Effector CD8-positive, alpha-beta T cell (primary cell): ENCODE data around the gene OCA2.

ENCODE experiments used
- DNase-seq: peaks from one replicate; lab custom pipeline; 2025; lab: John Stamatoyannopoulos, UW

OCA2 gene

DNA sequence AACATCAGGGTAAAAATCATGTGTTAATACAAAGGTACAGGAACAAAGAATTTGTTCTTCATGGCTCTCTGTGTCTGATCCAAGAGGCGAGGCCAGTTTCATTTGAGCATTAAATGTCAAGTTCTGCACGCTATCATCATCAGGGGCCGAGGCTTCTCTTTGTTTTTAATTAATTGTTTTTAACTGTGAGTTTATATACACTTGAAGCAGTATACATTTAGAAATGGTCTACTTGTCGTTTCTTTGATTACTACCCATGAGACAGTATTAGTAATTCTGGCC is 21.2 kb upstream of the OCA2 start:
- DNase-seq, result no peak

DNA sequence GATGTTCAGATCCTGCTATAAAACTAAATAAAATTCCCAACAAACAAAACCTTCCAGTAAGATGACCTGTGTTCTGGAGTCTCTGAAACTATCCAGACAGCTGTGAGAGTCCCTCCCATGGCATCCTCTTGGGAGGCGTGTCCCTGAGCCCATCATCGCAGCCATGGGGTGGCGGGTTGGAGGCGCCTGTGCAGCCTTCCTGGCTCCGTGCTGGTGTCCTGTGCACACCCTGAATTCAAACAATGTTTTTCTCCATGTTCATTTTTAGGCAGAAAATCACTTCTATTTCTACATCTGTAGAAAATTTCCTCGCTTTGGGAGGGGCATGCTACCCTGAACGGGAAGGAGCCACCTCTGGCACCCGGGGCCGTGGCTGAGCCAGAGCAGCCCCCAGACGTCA is 19.4 kb upstream of the OCA2 start:
- DNase-seq, result no peak

DNA sequence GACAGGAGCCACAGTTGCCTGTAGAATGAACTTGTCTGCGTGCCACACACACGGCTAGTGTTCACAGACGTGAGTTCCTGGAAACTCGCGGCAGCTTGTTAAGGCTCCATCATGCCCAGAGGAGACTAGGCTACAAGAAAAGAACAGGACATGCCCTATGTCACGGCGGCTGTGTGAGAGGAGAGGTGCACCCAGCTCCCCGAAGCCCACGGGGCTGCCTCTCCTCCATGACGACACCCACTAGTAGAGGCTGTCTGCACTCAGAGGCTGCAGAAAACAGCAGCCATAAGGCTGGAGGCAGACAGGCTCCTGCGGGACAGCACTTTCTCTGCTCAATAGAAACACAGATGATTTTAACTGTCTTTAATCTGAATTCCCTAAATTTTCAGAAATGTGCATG is 19.0 kb upstream of the OCA2 start:
- DNase-seq, result no peak

GRCh38 chr15:28117432-28117990 is 18.4 kb upstream of the OCA2 start:
- no peak for DNase-seq

GRCh38 chr15:28116521-28117431 is 17.7 kb upstream of the OCA2 start:
- DNase-seq, result no peak

DNA sequence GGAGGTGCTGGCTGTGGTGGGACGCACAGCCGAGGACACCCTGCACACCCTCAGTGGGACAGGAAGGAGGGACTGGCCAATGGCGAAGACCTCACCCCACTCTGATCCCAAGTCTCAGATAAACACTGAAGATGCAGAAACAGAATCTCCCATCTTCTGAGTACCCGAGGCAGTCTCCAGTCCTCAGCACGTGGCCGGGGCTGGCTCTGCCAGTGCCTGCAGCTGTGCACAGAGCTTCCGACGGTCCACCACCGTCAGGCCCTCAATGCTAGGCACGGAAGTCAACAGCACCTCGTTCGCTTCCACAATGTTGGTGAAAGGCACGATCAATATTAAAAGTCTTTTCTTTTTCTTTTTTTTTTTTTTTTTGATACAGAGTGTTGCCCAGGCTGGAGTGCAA is 16.8 kb upstream of the OCA2 start:
- DNase-seq, result no peak

DNA sequence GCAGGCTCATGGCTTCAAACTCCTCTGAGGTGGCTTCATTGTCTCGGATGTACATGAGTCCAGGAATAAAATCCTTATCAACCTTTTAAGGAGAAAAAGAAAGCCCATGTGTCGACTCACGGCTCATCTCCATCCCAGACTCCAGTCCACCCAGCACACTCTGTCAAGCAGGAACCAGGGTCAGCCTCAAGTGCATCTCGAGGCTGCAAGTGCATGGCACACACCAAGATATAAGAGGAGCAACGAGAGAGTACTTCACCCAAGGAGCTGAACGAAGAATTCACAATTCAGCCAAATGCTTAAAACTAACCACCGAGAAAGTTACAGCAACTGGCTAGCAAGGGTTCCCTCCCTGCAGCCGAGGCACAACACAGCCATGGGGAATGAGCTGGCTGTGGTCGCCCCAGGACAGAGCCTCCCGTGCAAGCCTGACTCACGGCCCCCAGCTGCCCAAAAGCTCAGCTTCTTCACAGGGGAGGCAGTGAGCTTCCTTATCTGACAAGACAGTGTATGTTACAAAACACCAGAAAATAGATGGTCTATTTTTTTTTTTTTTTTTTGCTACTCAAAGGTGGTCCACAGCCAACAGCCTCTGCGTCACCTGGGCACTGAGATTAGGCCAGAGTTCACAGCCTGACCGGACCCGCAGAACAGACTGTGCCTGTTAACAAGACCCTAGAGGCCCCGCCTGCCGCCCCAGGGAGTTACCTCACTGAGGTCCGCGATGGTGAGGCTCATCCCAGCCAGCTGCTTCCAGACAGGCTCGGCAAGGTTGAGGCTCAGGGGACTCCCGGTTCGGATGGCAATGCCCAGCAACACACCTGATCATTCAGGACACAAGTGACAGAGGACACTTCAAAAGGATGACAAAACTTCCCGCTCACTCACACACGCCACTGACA is 15.9 kb upstream of the OCA2 start:
- no peak for DNase-seq

DNA sequence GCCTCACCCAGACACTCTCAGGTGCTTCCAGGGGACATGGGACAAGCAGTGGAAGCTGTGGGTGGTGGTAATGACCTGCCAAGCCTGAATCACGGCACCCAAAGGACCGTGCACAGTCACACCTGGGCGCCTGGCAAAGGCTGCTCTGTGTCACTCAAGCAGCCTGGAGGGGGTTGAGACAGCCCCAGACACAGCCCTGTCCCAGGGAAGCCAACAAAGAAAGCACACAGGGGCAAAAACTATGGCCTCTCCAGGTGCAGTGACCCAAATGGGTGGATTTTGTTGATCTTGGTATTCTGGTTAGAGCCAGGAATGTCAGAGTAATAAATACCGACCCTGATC is 15.0 kb upstream of the OCA2 start:
- no peak for DNase-seq

DNA sequence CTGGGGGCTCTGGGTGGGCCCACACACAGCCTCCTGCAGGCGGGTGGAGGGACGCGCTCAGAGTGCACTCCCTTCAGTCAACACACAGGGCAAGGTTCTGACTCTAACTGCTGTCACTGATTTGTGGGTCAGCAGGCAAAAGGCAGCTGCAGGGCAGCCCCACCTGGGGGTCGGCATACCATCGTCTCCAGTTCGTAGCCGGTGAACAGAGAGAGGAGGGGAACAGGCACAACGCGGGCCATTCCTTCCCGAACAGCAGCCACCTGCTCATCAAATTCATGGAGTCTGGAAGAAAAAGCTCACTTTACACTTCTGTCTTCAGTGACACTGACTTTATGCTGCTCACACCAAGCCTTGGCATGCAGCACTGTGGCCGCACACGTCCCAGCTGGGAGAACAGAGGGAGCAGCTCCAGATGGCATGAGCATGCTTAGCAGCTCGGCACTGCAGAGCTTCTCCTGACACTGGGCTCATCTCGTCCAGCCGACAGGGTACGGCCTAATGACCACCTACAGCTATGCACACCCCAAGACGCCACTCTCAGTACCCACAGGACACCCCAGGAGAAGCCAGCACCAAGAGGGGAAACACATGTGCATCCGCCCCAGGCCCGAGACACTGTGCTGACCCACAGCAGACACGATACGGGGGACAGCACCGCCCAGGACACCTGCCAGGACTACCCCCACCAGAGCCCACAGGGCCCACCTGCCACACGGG is 14.4 kb upstream of the OCA2 start:
- no peak for DNase-seq

- DNase-seq, result no peak
Observed at GRCh38 chr15:28112962-28113361, 13.8 kb upstream of the OCA2 start.

DNA sequence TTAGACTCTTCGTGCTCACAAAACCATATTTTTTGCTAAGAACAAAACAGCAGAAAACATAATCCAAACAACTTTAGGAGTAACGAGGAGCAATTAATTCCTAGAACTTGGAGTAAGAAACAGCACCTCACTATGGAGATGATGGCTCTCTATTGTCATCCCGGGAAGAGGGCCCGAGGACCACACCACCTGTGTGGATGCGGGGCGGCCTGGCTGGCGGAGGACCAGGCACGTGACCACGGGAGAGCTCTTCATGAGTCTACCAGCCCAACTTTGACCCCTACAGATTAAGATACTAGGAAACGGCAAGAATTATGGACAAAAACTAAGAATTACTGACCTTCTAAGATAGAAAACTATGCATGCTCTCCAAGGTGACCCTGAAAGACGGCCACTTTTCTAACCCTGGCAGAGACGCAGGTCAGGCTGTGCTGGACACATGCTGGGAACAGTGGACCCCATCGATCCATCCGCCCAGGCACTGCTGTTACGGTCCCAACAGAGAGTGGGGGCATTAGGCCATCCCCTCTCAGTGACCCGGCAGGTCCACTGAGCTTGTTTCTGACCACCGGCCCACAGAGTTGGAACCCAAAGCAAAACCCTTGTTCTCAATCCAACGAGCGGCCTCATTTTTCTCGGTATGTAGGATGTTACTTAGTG is 13.1 kb upstream of the OCA2 start:
- DNase-seq, result no peak

DNA sequence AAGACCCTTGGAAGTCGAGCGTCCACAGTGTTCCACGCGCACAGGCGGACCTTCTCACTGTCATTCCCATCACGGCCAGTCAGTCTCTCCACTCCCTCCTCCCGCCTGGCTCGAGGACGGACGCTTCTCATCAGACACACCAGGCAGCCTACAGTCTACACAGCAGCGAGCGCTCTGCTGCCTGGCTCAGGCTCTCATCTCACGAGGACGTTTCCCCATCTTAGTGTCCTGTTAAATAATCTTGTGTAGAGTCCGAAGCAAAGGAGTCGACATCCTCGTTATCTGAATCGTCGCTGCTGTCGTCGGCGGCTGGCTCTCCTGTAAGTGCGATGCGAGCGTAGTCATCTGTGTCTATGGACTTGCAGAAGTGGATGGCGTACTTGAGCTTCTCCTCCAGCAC is 12.4 kb upstream of the OCA2 start:
- DNase-seq, result no peak

DNA sequence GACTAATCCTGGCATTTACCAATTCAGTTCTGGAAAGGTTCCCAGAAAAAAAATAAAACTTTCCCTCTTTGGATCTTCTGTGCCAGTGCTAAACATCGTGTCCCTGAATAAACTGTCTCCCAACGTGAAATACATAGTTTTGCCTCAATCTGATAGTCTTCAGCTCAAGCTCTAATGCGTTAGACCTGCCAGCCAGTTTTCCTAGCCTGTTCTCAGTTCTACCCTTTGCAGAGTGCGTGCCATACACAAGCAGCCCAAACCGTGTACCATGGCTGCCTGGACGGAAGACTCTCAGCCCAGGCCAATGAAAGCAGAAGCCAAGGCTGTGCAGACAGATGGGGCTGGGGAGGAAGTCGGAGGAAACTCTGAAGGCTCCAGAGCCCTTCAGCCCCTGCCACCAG is 11.4 kb upstream of the OCA2 start:
- no peak for DNase-seq

DNA sequence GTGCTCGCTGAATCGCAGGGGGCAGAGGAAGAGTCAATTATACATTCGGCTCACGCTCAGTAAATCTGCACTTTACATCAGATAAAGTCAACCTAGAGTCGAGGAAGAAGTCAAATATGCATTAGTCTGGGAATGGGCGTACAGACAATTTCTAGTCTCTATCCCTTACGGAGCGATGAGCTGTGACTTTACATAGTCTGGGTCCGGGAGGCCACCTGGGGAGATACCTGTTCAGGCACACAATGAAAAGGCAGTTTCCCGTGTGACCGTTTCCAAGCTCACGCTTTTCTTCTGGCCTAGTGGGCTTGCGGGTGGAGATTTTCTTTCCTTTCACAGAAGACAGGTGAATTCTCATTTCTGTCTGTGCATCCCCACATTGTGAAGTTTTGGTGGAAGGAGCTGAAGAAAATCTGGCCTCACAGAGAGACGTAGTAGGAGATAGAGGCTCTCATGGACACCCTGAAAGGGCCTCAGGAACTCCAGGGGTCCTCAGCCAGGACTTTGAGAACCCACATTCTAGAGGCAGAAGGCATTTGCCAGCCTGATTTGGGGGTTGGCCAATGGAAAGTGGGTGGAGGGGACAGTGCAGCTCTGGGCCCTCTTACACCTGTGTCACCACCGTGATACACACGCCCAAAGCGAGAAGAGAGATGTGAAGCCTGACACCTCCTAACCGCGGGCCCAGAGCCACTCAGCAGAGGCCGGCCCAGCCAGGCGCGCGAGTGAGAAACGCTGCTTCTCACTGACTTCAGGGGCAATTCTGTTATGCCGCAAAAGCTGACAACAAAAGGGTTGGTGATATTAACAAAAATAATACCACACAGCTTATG is 10.7 kb upstream of the OCA2 start:
- DNase-seq, result no peak

DNA sequence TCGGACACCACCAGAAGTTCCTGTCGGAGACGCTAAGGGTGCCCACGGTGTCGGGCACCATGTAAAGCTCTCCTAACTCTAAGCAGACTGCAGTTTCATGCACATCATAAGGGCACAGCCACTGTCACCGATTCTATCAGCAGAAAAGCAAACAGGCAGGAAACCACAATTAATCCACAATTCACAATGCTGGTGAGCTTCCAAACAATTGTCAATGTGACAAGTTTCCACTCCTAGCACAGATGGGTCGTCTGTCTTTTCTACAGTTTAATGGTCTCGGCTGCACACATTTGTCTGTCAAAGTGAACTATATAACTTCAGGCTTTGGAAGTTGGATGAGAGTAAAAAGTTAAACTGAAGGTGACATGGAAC is 8.8 kb upstream of the OCA2 start:
- no peak for DNase-seq

DNA sequence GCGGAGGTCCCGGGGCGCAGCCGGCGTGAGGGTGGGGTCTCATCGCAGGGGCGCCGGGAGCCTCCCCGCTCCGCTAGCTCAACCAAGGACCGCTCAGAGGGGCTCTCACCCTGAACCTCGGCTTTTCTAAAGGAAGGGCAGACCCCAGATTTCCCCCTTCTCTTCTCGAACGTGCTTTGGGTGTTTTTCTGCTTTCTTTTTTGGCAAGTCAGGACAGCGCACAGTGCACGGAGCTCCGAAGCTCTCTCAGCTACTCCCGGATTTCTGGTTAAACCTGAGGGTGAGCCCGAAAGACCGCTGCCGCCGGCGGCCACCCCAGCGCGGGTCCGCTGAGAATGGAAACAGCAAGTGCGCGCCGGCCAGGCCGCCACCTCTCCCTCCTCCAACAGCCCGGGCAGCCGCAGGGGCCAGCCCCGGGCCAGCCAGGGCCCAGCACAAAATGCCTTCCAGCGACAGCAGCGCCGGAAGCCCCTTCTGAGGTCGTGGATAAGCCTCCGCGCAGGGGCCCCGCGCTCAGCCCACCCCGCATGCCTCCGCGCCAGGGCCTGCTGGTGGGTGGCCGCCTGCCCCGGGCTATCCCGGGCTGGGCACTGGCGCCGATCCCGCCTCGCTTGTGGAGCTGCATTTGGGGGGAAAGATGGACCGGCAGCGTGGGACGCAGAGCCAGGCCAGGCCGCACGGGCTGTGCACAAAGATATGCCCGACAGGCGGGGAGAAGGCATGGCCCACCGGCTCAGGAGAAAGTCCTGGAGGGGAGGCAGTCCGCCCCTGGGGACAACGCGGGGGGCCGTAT is 8.2 kb upstream of the OCA2 start:
- DNase-seq, result no peak

GRCh38 chr15:28106294-28107110 is 7.4 kb upstream of the OCA2 start:
- no peak for DNase-seq

DNA sequence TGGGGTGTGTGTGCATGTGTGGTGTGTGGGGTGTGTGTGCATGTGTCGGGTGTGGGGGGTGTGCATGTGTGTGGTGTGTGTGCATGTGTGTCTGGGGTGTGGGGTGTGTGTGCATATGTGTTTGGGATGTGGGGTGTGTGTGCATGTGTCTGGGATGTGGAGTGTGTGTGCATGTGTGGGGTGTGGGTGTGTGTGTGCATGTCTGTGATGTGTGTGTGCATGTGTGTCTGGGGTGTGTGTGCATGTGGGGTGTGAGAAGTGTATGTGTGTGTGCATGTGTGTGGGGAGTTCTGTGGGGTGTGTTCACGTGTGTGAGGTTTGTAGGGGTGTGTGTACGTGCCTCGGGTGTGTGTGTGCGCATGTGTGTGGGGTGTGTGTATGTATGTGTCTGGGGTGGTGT is 6.7 kb upstream of the OCA2 start:
- no peak for DNase-seq

GRCh38 chr15:28105224-28105791 is 6.2 kb upstream of the OCA2 start:
- DNase-seq, result no peak
